ENCODE measurements around the gene BTBD8.

DNA sequence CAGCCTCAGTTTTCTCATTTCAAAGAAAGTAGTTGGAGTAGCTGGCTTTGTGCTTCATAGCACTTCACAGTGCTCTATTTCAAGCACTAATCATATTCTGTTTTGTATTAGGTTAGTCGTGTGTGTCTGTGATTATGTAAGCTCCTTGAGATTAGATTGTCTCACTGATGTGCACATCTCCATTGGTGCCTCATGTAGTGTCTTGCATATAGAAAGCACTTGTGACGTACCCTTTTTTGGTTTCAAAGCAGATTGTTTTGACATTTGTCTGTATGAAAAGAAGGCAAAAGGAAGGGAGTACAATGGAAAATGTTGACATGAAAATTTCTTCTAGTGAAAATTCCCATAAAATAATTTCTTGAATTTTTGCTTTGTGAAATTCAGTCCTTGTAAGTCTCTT is 13.9 kb downstream of the BTBD8 start:
- TF ChIP-seq, protein P1, sequence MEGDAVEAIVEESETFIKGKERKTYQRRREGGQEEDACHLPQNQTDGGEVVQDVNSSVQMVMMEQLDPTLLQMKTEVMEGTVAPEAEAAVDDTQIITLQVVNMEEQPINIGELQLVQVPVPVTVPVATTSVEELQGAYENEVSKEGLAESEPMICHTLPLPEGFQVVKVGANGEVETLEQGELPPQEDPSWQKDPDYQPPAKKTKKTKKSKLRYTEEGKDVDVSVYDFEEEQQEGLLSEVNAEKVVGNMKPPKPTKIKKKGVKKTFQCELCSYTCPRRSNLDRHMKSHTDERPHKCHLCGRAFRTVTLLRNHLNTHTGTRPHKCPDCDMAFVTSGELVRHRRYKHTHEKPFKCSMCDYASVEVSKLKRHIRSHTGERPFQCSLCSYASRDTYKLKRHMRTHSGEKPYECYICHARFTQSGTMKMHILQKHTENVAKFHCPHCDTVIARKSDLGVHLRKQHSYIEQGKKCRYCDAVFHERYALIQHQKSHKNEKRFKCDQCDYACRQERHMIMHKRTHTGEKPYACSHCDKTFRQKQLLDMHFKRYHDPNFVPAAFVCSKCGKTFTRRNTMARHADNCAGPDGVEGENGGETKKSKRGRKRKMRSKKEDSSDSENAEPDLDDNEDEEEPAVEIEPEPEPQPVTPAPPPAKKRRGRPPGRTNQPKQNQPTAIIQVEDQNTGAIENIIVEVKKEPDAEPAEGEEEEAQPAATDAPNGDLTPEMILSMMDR (IDR thresholded peaks at IDR 0.05): no peak
- no peak for TF ChIP-seq POLR2A (IDR thresholded peaks at IDR 0.05)
